Spleen (tissue), 11 donors: Measurements from ENCODE around the gene DAPK1. TPM values are rescaled to one million over a fixed set of nuclear protein-coding genes. Genes with fewer than 3 reads are reported as not detected.

ENCODE experiments used
- DNase-seq: peaks from one replicate; pipeline ENCODE4 v3.0.0-alpha.2; 2020
- H3K27ac ChIP-seq, 8 donors: fragments of 200-600 bp; sonication (generic) in 7 of 8; 1 replicate in 4 of 8; 2 replicates in 4 of 8; pipeline versions ENCODE4 v1.5.0 to v1.8.0; 2016 to 2021; ENCODE audit warnings: inconsistent platforms in 4 of 8, mild to moderate bottlenecking in 4 of 8, moderate library complexity in 1 of 8
- H3K27me3 ChIP-seq, 7 donors: fragments of 200-600 bp; sonication (generic) in 6 of 7; replicated peaks in 1 of 7; 1 replicate in 4 of 7; 2 replicates in 3 of 7; pipeline versions ENCODE4 v1.5.0 to v1.8.0; 2016 to 2021; ENCODE audit warnings: inconsistent platforms in 3 of 7, mild to moderate bottlenecking in 1 of 7
- H3K36me3 ChIP-seq, 6 donors: fragments of 200-600 bp; sonication (generic) in 5 of 6; 1 replicate in 4 of 6; 2 replicates in 2 of 6; pipeline versions ENCODE4 v1.5.0 to v1.8.0; 2016 to 2021; ENCODE audit warnings: inconsistent platforms in 2 of 6
- H3K4me1 ChIP-seq, 6 donors: fragments of 200-600 bp; sonication (generic) in 5 of 6; 1 replicate in 3 of 6; 2 replicates in 3 of 6; pipeline versions ENCODE4 v1.5.0 to v1.8.0; 2016 to 2021; ENCODE audit warnings: inconsistent platforms in 3 of 6
- H3K4me3 ChIP-seq, 8 donors: fragments of 200-600 bp; sonication (generic) in 7 of 8; 1 replicate in 4 of 8; 2 replicates in 4 of 8; pipeline versions ENCODE4 v1.5.0 to v1.8.0; 2016 to 2021; ENCODE audit warnings: inconsistent platforms in 4 of 8, mild to moderate bottlenecking in 4 of 8, moderate library complexity in 2 of 8
- H3K9me3 ChIP-seq, 8 donors: fragments of 200-600 bp; sonication (generic) in 7 of 8; 1 replicate in 4 of 8; 2 replicates in 4 of 8; pipeline versions ENCODE4 v1.5.0 to v1.8.0; 2016 to 2021; ENCODE audit warnings: inconsistent platforms in 4 of 8
- POLR2A ChIP-seq, 3 donors: fragments of 450-650 bp; IDR thresholded peaks; one replicate each; pipeline ENCODE4 v1.5.1; 2017; ENCODE audit warnings: antibody characterized with exemption in 3 of 3, mild to moderate bottlenecking in 1 of 3
- POLR2AphosphoS5 ChIP-seq, 3 donors: sonication (generic); formaldehyde crosslinking; IDR thresholded peaks; one replicate each; pipeline ENCODE4 v1.5.1; 2017; ENCODE audit warnings: antibody characterized with exemption in 3 of 3
- WGBS, 5 donors: extraction: QIAGEN DNeasy Blood & Tissue Kit in 3 of 5; methylation state at CpG; one replicate each; pipeline versions ENCODE4 v1.1.5 to v1.1.7; 2013 to 2018; 5-methylcytosine and 5-hydroxymethylcytosine counted together
- intact Hi-C: fragments of 100-400 bp; cut with DNase I; formaldehyde crosslinking; loops from one replicate; pipeline ENCODE4 v1.15.0; 2023; ENCODE audit warnings: low total_unique reads
- polyA plus RNA-seq, 3 donors: library from polyadenylated mRNA; stranded (reverse); fragments of 200-250 nt; gene quantifications; one replicate each; pipeline ENCODE4 v1.2.1, GENCODE V29; 2013
- total RNA-seq, 7 donors: library from RNA; depleted of rRNA in 3 of 7; stranded (reverse); fragments of >200 nt in 3 of 7; fragmentation: NEBNext Ultra II Directional in 4 of 7; extraction: Animal tissue kit (Norgen Biotek cat#: 25700) in 4 of 7; gene quantifications; one replicate each; pipeline versions ENCODE4 v1.1.0 to v1.2.1, GENCODE V29; 2016 to 2021
- TF ChIP-seq, protein P1 (sequence below), 11 experiments: fragments of 200-600 bp in 7 of 11; fragments of 450-650 bp in 4 of 11; sonication (generic) in 4 of 11; IDR thresholded peaks in 8 of 11; conservative IDR thresholded peaks in 3 of 11; 1 replicate in 7 of 11; 2 replicates in 4 of 11; pipeline versions ENCODE4 v1.4.0 to v1.8.0; 2016 to 2021; ENCODE audit warnings: antibody characterized with exemption in 11 of 11, inconsistent platforms in 4 of 11, mild to moderate bottlenecking in 1 of 11
- donor health status: healthy with polysubstance abuse.
- donor health status: DM: no; HTN: no; CAD: no; lungs with moderate emphysema.
- donor health status: DM: no; HTN: no; CAD: no.
- donor health status: Bipolar disorder and iron deficiency.
- donor health status: healthy.
- donor health status: DM: no; HTN: no; CAD: no.
- donor health status: DM: yes; HTN: yes; CAD: no.

DAPK1 gene
- total and polyA plus RNA-seq, 10 donors, result 6.4 to 126 (median 102) TPM

DNA sequence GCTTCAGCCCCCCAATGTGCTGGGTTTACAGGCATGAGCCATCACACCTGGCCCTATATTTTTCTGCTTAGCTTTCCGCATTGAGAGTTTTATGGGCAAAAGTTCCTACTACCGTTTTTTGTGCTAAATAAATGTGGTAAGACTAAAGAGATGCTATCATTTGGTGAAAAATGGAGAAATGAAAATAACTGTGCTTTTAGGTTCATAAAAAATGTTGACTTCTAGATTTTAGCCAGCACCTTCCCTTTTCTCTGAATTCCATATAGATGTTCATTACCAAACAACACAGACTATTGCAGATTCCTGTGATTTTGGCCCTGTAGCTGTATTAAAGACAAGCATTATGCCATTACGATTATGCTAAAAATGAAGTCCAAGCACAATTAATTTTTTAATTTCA lies 156.3 kb downstream of the DAPK1 start:
- no peaks in the 10 kb centered on the region for H3K27me3 ChIP-seq
- no peak for DNase-seq
- H3K36me3 ChIP-seq, result peaks cover 0 to 46% (median 0%) of the 10 kb centered on the region in 6 donors
- no peaks in the 10 kb centered on the region for H3K9me3 ChIP-seq
- H3K4me3 ChIP-seq, result no peak overlapping the region
- H3K27ac ChIP-seq, result peak overlapping the region in 3 of 8 donors; percentile 30 to 60 (median 45)
- peaks cover 0 to 5% (median 0%) of the 10 kb centered on the region in 6 donors for H3K4me1 ChIP-seq
- intact Hi-C loops, result no loop called here
- TF ChIP-seq, protein P1, sequence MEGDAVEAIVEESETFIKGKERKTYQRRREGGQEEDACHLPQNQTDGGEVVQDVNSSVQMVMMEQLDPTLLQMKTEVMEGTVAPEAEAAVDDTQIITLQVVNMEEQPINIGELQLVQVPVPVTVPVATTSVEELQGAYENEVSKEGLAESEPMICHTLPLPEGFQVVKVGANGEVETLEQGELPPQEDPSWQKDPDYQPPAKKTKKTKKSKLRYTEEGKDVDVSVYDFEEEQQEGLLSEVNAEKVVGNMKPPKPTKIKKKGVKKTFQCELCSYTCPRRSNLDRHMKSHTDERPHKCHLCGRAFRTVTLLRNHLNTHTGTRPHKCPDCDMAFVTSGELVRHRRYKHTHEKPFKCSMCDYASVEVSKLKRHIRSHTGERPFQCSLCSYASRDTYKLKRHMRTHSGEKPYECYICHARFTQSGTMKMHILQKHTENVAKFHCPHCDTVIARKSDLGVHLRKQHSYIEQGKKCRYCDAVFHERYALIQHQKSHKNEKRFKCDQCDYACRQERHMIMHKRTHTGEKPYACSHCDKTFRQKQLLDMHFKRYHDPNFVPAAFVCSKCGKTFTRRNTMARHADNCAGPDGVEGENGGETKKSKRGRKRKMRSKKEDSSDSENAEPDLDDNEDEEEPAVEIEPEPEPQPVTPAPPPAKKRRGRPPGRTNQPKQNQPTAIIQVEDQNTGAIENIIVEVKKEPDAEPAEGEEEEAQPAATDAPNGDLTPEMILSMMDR (IDR thresholded peaks at IDR 0.05 in 8 of 11, conservative IDR thresholded peaks at IDR 0.05 in 3 of 11), result no peak
- TF ChIP-seq POLR2A (IDR thresholded peaks at IDR 0.05) (no peak), POLR2AphosphoS5 (IDR thresholded peaks at IDR 0.05) (no peak)
- 76 to 86% (median 78%) methylated on average over 3 of the region's 3 CpGs for WGBS, 5 donors

- intact Hi-C loops, result no loop called here
- DNase-seq, result no peak
- H3K4me1 ChIP-seq, result peaks cover 0 to 5% (median 0%) of the 10 kb centered on the region in 6 donors
- H3K9me3 ChIP-seq, result no peaks in the 10 kb centered on the region
- H3K4me3 ChIP-seq, result no peak overlapping the region
- 86 to 97% (median 93%) methylated on average over 9 of the region's 9 CpGs for WGBS, 5 donors
- TF ChIP-seq POLR2AphosphoS5 (IDR thresholded peaks at IDR 0.05) (no peak), POLR2A (IDR thresholded peaks at IDR 0.05) (no peak)
- TF ChIP-seq, protein P1 (IDR thresholded peaks at IDR 0.05 in 8 of 11, conservative IDR thresholded peaks at IDR 0.05 in 3 of 11), result no peak
- H3K27me3 ChIP-seq, result no peaks in the 10 kb centered on the region
- peak overlapping the region in 1 of 8 donors; percentile 54 for H3K27ac ChIP-seq
- peaks cover 0 to 40% (median 0%) of the 10 kb centered on the region in 6 donors for H3K36me3 ChIP-seq
Observed at GRCh38 chr9:87655731-87656130, 158.1 kb downstream of the DAPK1 start.

GRCh38 chr9:87656485-87656884 lies 158.8 kb downstream of the DAPK1 start:
- H3K9me3 ChIP-seq, result no peaks in the 10 kb centered on the region
- DNase-seq, result no peak
- TF ChIP-seq, protein P1 (IDR thresholded peaks at IDR 0.05 in 8 of 11, conservative IDR thresholded peaks at IDR 0.05 in 3 of 11), result no peak
- TF ChIP-seq POLR2A (IDR thresholded peaks at IDR 0.05) (no peak), POLR2AphosphoS5 (IDR thresholded peaks at IDR 0.05) (no peak)
- intact Hi-C loops, result no loop called here
- H3K27me3 ChIP-seq, result no peaks in the 10 kb centered on the region
- WGBS, 5 donors, result 81 to 88% (median 86%) methylated on average over 8 of the region's 8 CpGs
- peaks cover 0 to 5% (median 0%) of the 10 kb centered on the region in 6 donors for H3K4me1 ChIP-seq
- peaks cover 0 to 35% (median 0%) of the 10 kb centered on the region in 6 donors for H3K36me3 ChIP-seq
- peak overlapping the region in 2 of 8 donors; percentile 3 to 54 for H3K27ac ChIP-seq
- H3K4me3 ChIP-seq, result no peak overlapping the region

DNA sequence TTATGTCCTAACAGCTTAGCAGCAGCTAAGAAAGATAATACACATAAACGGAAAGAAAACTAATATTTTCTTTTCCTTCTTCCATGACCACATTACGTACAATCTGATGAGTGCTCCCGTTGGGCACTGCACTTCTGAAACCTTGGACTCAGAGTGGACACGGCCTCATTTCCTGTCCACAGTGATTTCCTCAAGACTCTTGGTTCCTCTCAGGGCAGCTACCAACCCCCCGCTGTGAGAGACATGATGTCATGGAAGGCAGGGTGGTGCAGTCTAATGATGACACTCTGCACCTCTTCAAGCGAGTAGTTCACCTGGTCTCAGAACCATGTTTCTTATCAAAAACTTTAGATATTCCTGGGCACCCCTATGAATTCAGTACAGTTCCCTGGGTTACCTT lies 159.5 kb downstream of the DAPK1 start:
- no peak for DNase-seq
- no peak for TF ChIP-seq POLR2A (IDR thresholded peaks at IDR 0.05)
- peak in 1 of 3 donors; percentile 52 for TF ChIP-seq POLR2AphosphoS5 (IDR thresholded peaks at IDR 0.05)
- Histone ChIP-seq H3K9me3 (no peaks in the 10 kb centered on the region), H3K27me3 (no peaks in the 10 kb centered on the region), H3K27ac (peak overlapping the region in 3 of 8 donors; percentile 9 to 27 (median 11)), H3K36me3 (peaks cover 0 to 32% (median 0%) of the 10 kb centered on the region in 6 donors), H3K4me3 (no peak overlapping the region), H3K4me1 (peaks cover 0 to 5% (median 0%) of the 10 kb centered on the region in 6 donors)
- intact Hi-C loops, result no loop called here
- WGBS, 5 donors, result 59 to 75% (median 64%) methylated on average over 6 of the region's 6 CpGs
